SK-N-SH (cell line): ENCODE results near the gene GNB5.

ENCODE experiments used
- EP300 ChIP-seq, 2 experiments: IDR thresholded peaks; 2 replicates each; pipeline versions ENCODE4 v1.4.0 to v1.6.1; 2012; ENCODE audit warnings: borderline replicate concordance in 1 of 2, low read depth in 1 of 2, low read length in 1 of 2
- JUND ChIP-seq: IDR thresholded peaks from 2 replicates; pipeline ENCODE4 v1.4.0; 2012
- RAD21 ChIP-seq: IDR thresholded peaks from 2 replicates; pipeline ENCODE4 v1.6.1; 2012; ENCODE audit warnings: mild to moderate bottlenecking, low read length
- RFX5 ChIP-seq: IDR thresholded peaks from 2 replicates; pipeline ENCODE4 v1.6.1; 2012; ENCODE audit warnings: mild to moderate bottlenecking, improper control_type of control experiment, low read length
- RXRA ChIP-seq: IDR thresholded peaks from 2 replicates; pipeline ENCODE4 v1.4.0; 2012; ENCODE audit warnings: low read depth, mild to moderate bottlenecking, borderline replicate concordance
- TF ChIP-seq, protein P1 (sequence below): fragments of 200-600 bp; sonication (generic); IDR thresholded peaks from 2 replicates; pipeline ENCODE4 v1.6.1; 2017; ENCODE audit warnings: antibody characterized with exemption, mild to moderate bottlenecking, moderate library complexity
- TF ChIP-seq, protein P2 (sequence below): IDR thresholded peaks from 2 replicates; pipeline ENCODE4 v1.4.0; 2012; ENCODE audit warnings: low read depth, borderline replicate concordance
- TF ChIP-seq, protein P3 (sequence below): IDR thresholded peaks from 2 replicates; pipeline ENCODE4 v1.4.0; 2012; ENCODE audit warnings: low read depth

DNA sequence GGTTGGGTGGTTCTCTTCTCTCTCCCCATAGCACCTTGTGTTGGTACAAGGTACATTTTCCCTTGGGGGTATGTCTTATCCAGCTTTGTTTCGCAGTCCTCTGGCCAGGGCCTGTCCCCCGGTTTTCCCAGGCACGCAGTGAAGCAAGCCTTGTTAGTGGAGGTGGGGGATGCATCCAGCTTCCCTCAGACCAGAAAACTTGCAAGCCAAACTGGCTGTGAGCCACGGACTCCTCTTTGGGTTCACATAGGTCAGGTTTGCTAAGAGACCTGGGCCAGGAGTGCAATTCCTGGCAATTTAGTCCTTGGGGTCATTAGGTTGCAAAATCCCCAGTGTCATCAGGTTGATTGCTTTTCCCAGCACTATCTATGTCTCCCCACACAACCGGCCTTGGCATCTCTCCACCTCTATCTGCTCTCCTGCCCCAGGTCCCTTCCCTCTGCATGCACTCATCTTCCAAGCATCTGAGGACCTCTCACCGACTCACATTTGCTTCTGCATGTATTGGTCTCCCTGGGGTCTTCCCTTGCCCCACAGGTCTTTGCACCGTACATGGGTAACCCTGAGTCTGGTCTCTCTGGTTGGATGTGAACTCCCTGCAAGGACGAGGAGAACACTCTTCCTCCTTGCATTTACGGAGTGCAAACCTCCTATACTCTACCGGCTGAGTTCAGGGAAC, 112.9 kb downstream of the GNB5 start:
- TF ChIP-seq, protein P1, sequence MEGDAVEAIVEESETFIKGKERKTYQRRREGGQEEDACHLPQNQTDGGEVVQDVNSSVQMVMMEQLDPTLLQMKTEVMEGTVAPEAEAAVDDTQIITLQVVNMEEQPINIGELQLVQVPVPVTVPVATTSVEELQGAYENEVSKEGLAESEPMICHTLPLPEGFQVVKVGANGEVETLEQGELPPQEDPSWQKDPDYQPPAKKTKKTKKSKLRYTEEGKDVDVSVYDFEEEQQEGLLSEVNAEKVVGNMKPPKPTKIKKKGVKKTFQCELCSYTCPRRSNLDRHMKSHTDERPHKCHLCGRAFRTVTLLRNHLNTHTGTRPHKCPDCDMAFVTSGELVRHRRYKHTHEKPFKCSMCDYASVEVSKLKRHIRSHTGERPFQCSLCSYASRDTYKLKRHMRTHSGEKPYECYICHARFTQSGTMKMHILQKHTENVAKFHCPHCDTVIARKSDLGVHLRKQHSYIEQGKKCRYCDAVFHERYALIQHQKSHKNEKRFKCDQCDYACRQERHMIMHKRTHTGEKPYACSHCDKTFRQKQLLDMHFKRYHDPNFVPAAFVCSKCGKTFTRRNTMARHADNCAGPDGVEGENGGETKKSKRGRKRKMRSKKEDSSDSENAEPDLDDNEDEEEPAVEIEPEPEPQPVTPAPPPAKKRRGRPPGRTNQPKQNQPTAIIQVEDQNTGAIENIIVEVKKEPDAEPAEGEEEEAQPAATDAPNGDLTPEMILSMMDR: no peak
- TF ChIP-seq JUND (no peak), RXRA (no peak), EP300 (IDR thresholded peaks at IDR 0.05; ENCODE audit: borderline replicate concordance in 1 of 2, low read depth in 1 of 2, low read length in 1 of 2) (no peak), RFX5 (no peak), RAD21 (no peak)
- TF ChIP-seq, protein P2, sequence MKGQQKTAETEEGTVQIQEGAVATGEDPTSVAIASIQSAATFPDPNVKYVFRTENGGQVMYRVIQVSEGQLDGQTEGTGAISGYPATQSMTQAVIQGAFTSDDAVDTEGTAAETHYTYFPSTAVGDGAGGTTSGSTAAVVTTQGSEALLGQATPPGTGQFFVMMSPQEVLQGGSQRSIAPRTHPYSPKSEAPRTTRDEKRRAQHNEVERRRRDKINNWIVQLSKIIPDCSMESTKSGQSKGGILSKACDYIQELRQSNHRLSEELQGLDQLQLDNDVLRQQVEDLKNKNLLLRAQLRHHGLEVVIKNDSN: no peak
- TF ChIP-seq, protein P3, sequence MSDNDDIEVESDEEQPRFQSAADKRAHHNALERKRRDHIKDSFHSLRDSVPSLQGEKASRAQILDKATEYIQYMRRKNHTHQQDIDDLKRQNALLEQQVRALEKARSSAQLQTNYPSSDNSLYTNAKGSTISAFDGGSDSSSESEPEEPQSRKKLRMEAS: no peak
